ENCODE measurements around the gene CYGB.

Gene CYGB

GRCh38 chr17:76575570-76575969 lies 38.1 kb upstream of the CYGB start:
- no peaks in the 10 kb centered on the region for H3K9me3 Mint-ChIP-seq
- H3K36me3 Mint-ChIP-seq (ENCODE audit: low read depth) = no peaks in the 10 kb centered on the region
- no peak for DNase-seq
- peaks cover 17% of the 10 kb centered on the region for H3K4me1 Mint-ChIP-seq
- peaks cover 2% of the 10 kb centered on the region for H3K27me3 Mint-ChIP-seq (ENCODE audit: low read depth, poor library complexity)
- TF ChIP-seq CTCF (IDR thresholded peaks at IDR 0.05) = no peak
- no peak overlapping the region for H3K4me3 Mint-ChIP-seq
- H3K27ac Mint-ChIP-seq = no peak overlapping the region

GRCh38 chr17:76574166-76574565 lies 36.7 kb upstream of the CYGB start:
- no peaks in the 10 kb centered on the region for H3K9me3 Mint-ChIP-seq
- TF ChIP-seq CTCF (IDR thresholded peaks at IDR 0.05) = no peak
- H3K4me1 Mint-ChIP-seq = peaks cover 20% of the 10 kb centered on the region
- peaks cover 2% of the 10 kb centered on the region for H3K27me3 Mint-ChIP-seq (ENCODE audit: low read depth, poor library complexity)
- H3K4me3 Mint-ChIP-seq = no peak overlapping the region
- DNase-seq = no peak
- H3K27ac Mint-ChIP-seq = no peak overlapping the region
- H3K36me3 Mint-ChIP-seq (ENCODE audit: low read depth) = no peaks in the 10 kb centered on the region

DNA sequence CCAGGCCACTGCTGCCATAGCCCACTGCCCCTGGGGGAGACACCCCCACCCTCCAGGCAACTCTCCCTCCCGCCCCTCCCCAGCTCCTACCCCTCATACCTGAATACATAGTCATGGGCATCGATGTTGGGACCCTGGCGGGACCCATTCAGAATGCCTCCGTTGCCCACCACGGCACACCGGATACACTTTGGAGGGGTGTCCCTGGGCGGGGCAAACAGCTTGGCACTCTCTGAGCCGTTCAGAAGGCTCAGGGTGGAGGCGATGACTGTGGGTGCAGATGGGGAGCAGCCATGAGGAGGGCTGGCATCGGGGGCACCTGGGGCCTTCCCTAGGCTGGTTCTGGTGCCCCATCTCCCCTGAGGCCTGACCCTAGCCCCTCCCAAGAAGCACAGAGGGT lies 35.6 kb upstream of the CYGB start:
- no peak for TF ChIP-seq CTCF (IDR thresholded peaks at IDR 0.05)
- H3K36me3 Mint-ChIP-seq (ENCODE audit: low read depth) = no peaks in the 10 kb centered on the region
- no peaks in the 10 kb centered on the region for H3K9me3 Mint-ChIP-seq
- peaks cover 5% of the 10 kb centered on the region for H3K27me3 Mint-ChIP-seq (ENCODE audit: low read depth, poor library complexity)
- no peak overlapping the region for H3K27ac Mint-ChIP-seq
- H3K4me3 Mint-ChIP-seq = no peak overlapping the region
- no peak for DNase-seq
- peaks cover 26% of the 10 kb centered on the region for H3K4me1 Mint-ChIP-seq

DNA sequence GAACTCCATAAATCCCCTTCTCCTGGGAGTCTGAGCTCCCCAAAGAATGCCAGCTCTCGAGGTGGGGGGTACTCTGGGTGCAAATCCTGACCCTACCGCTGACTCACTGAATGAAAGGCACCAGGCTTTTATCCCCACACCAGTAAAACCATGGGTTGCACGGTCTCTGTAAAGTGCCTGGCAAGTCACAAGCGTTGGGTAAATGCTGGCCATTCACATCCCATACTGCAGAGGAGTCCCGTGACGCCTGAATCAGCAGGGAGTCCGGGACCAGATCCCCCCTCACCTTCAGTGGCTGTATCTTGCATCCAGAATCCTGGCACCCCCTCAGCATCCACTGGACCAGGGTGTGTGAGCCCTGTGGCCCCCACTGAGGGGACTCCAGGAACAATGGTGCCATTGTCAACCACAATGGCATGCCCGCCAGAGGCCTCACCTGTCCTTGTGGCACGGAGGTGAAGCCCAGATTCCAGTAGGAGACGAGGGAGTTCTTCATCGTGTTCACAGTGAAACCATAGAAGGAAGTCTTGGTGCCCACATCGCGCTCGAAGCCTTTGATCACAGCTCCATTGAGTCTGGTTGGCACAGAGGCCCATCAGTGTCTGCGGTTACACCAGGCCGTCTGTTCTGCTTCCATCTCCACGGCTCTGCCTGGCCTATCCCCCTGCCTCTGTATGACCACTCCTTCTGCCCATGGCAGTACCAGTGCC lies 34.8 kb upstream of the CYGB start:
- peaks cover 33% of the 10 kb centered on the region for H3K4me1 Mint-ChIP-seq
- H3K36me3 Mint-ChIP-seq (ENCODE audit: low read depth) = no peaks in the 10 kb centered on the region
- no peak overlapping the region for H3K27ac Mint-ChIP-seq
- no peak for TF ChIP-seq CTCF (IDR thresholded peaks at IDR 0.05)
- DNase-seq = no peak
- peaks cover 5% of the 10 kb centered on the region for H3K27me3 Mint-ChIP-seq (ENCODE audit: low read depth, poor library complexity)
- no peaks in the 10 kb centered on the region for H3K9me3 Mint-ChIP-seq
- H3K4me3 Mint-ChIP-seq = no peak overlapping the region

- peaks cover 44% of the 10 kb centered on the region for H3K4me1 Mint-ChIP-seq
- H3K4me3 Mint-ChIP-seq = no peak overlapping the region
- no peaks in the 10 kb centered on the region for H3K9me3 Mint-ChIP-seq
- H3K27me3 Mint-ChIP-seq (ENCODE audit: low read depth, poor library complexity) = peaks cover 5% of the 10 kb centered on the region
- no peak for TF ChIP-seq CTCF (IDR thresholded peaks at IDR 0.05)
- peaks cover 4% of the 10 kb centered on the region for H3K36me3 Mint-ChIP-seq (ENCODE audit: low read depth)
- no peak for DNase-seq
- H3K27ac Mint-ChIP-seq = no peak overlapping the region
These were observed 33.5 kb upstream of the CYGB start for GRCh38 chr17:76570877-76571471.

- Mint-ChIP-seq H3K9me3 (no peaks in the 10 kb centered on the region), H3K27me3 (ENCODE audit: low read depth, poor library complexity) (peaks cover 5% of the 10 kb centered on the region), H3K4me3 (no peak overlapping the region), H3K4me1 (peaks cover 49% of the 10 kb centered on the region), H3K36me3 (ENCODE audit: low read depth) (peaks cover 9% of the 10 kb centered on the region), H3K27ac (no peak overlapping the region)
- no peak for DNase-seq
- TF ChIP-seq CTCF (IDR thresholded peaks at IDR 0.05) = no peak
These were observed 32.9 kb upstream of the CYGB start for GRCh38 chr17:76570457-76570856.
